HepG2 (cell line): ENCODE data around the gene B9D2. TPM values are rescaled to one million over a fixed set of nuclear protein-coding genes. Genes with fewer than 3 reads are reported as not detected.

ENCODE experiments used
- ATAC-seq: fragments of 200-7000 bp; cut with Tn5 transposase; 3 replicates; pipeline ENCODE4 v1.9.1; 2020; ENCODE audit warnings: mild to moderate bottlenecking, moderate library complexity
- BruUV-seq: library from RNA; stranded (reverse); fragments of 400-500 nt; replicated peaks from 2 replicates; lab custom pipeline; 2021; lab: Mats Ljungman, UMichigan
- CTCF ChIA-PET: fragments of 300-600 bp; formaldehyde crosslinking; extraction: SDS; loops from one replicate; lab custom pipeline; 2021; ENCODE audit warnings: low total read pairs, inconsistent platforms, low intra/inter-chr PET ratio; lab: Yijun Ruan, JAX
- POLR2A ChIA-PET: fragments of 350-600 bp; sonication (Branson Sonifier 250); formaldehyde crosslinking; loops from one replicate; lab custom pipeline; 2020; ENCODE audit warnings: antibody characterized with exemption, inconsistent platforms; lab: Yijun Ruan, JAX
- DNase-seq: peaks from one replicate; pipeline ENCODE4 v3.0.0-alpha.2; 2015; ENCODE audit warnings: low spot score
- FAIRE-seq: peaks from 3 replicates; lab custom pipeline; 2011; peaks lifted over from hg19 to GRCh38; lab: Jason Lieb, UNC
- H2AFZ ChIP-seq: one replicate; pipeline ENCODE4 v1.6.1; 2011; ENCODE audit warnings: low read length, inconsistent platforms
- H3K27ac ChIP-seq: fragments of 300-600 bp; 3 replicates; pipeline ENCODE4 v1.8.0; 2011; ENCODE audit warnings: mixed run types, mild to moderate bottlenecking, mixed read lengths, low read length, inconsistent platforms; ENCODE audit not compliant: insufficient read depth; ENCODE audit errors: extremely low read length
- H3K27me3 ChIP-seq, 2 experiments: fragments of 200-600 bp in 1 of 2; 2 replicates in 1 of 2; 3 replicates in 1 of 2; pipeline versions ENCODE4 v1.6.0 to v1.8.0; 2011; ENCODE audit warnings: low read length in 2 of 2, mild to moderate bottlenecking in 2 of 2, moderate library complexity in 2 of 2, inconsistent platforms in 1 of 2; ENCODE audit not compliant: insufficient read depth in 2 of 2, control insufficient read depth in 1 of 2
- H3K36me3 ChIP-seq, 2 experiments: fragments of 200-600 bp in 1 of 2; replicated peaks in 1 of 2; 2 replicates in 1 of 2; 3 replicates in 1 of 2; pipeline versions ENCODE4 v1.5.1 to v1.8.0; 2011; ENCODE audit warnings: low read length in 2 of 2, inconsistent platforms in 1 of 2; ENCODE audit not compliant: insufficient read depth in 2 of 2, control insufficient read depth in 1 of 2
- H3K4me1 ChIP-seq: 2 replicates; pipeline ENCODE4 v1.5.1; 2012; ENCODE audit warnings: low read length, inconsistent platforms; ENCODE audit not compliant: insufficient read depth
- H3K4me2 ChIP-seq: 2 replicates; pipeline ENCODE4 v1.6.0; 2011; ENCODE audit warnings: low read depth, low read length, inconsistent platforms
- H3K4me3 ChIP-seq, 3 experiments: fragments of 200-600 bp in 1 of 3; sonication (generic), shearing (Covaris generic) in 1 of 3; replicated peaks in 1 of 3; 2 replicates each; pipeline ENCODE4 v1.5.1; 2011 to 2016; ENCODE audit warnings: low read length in 3 of 3, inconsistent platforms in 2 of 3, low read depth in 2 of 3, mild to moderate bottlenecking in 2 of 3, control low read depth in 1 of 3, mixed read lengths in 1 of 3; ENCODE audit not compliant: insufficient read depth in 1 of 3
- H3K79me2 ChIP-seq: one replicate; pipeline ENCODE4 v1.6.1; 2011; ENCODE audit warnings: low read length, inconsistent platforms; ENCODE audit not compliant: insufficient read depth
- H3K9ac ChIP-seq: 2 replicates; pipeline ENCODE4 v1.6.0; 2011; ENCODE audit warnings: mild to moderate bottlenecking, low read depth, low read length, inconsistent platforms; ENCODE audit not compliant: insufficient read depth
- H3K9me3 ChIP-seq: 2 replicates; pipeline ENCODE4 v1.5.1; 2012; ENCODE audit warnings: mild to moderate bottlenecking, low read length
- H4K20me1 ChIP-seq: 2 replicates; pipeline ENCODE4 v1.6.0; 2011; ENCODE audit warnings: inconsistent platforms, mild to moderate bottlenecking, low read length, moderate library complexity; ENCODE audit not compliant: insufficient read depth
- HNRNPH1 ChIP-seq: fragments of 200-400 bp; formaldehyde crosslinking; optimal IDR thresholded peaks from 2 replicates; pipeline ENCODE3; 2017; ENCODE audit warnings: mild to moderate bottlenecking, low read depth, low read length
- HOXA9 ChIP-seq: sonication (generic); formaldehyde crosslinking; IDR thresholded peaks from 2 replicates; pipeline ENCODE4 v1.8.1; 2022; ENCODE audit warnings: missing genetic modification reagents, mild to moderate bottlenecking, moderate library complexity, borderline replicate concordance
- LRRFIP1 ChIP-seq: sonication (generic); formaldehyde crosslinking; conservative IDR thresholded peaks from 2 replicates; pipeline ENCODE4 v1.4.0; 2020; ENCODE audit warnings: missing genetic modification reagents
- PBX2 ChIP-seq: IDR thresholded peaks from 2 replicates; pipeline ENCODE4 v1.6.1; 2016; ENCODE audit warnings: control low read depth
- ZBTB38 ChIP-seq: sonication (generic); formaldehyde crosslinking; IDR thresholded peaks from 2 replicates; pipeline ENCODE4 v1.5.1; 2020; ENCODE audit warnings: mild to moderate bottlenecking, missing genetic modification reagents
- ZNF282 ChIP-seq: fragments of 450-650 bp; IDR thresholded peaks from 2 replicates; pipeline ENCODE4 v1.6.1; 2018; ENCODE audit not compliant: partially characterized antibody
- ZNF564 ChIP-seq: sonication (generic); formaldehyde crosslinking; IDR thresholded peaks from 2 replicates; pipeline ENCODE4 v1.8.1; 2023; ENCODE audit warnings: mild to moderate bottlenecking, missing genetic modification reagents
- ZNF879 ChIP-seq: sonication (generic); formaldehyde crosslinking; IDR thresholded peaks from 2 replicates; pipeline ENCODE4 v1.8.1; 2023; ENCODE audit warnings: missing genetic modification reagents
- WGBS: methylation state at CpG from one replicate; pipeline ENCODE4 v1.1.6; 2017; ENCODE audit warnings: low lambda C conversion rate; 5-methylcytosine and 5-hydroxymethylcytosine counted together
- in situ Hi-C: cut with HindIII; loops from 2 replicates; pipeline ENCODE4 v1.10.0; 2017; ENCODE audit warnings: low pct_unique_long_range_greater_than_20kb; ENCODE audit not compliant: extremely low pct_ligation_motif_present
- intact Hi-C: fragments of 100-400 bp; cut with micrococcal nuclease; formaldehyde crosslinking; loops from one replicate; pipeline ENCODE4 v1.10.0; 2022; ENCODE audit not compliant: unreplicated experiment
- polyA plus RNA-seq, 8 experiments: library from polyadenylated mRNA; depleted of rRNA in 3 of 8; stranded (reverse) in 7 of 8; unstranded in 1 of 8; fragments of >200 nt; fragmentation: Illumina TruSeq in 4 of 8; extraction: Trizol in 4 of 8; gene quantifications; 2 replicates each; pipeline versions ENCODE4 v1.2.1 to v1.2.3, GENCODE V29; 2011 to 2016; ENCODE audit warnings: low read depth in 4 of 8, missing spikeins in 1 of 8, mixed read lengths in 1 of 8; ENCODE audit not compliant: insufficient read depth in 1 of 8
- total RNA-seq, 5 experiments: library from RNA; depleted of rRNA; stranded (reverse); fragments of >200 nt; fragmentation: Illumina TruSeq; extraction: Trizol; gene quantifications; 2 replicates each; pipeline ENCODE4 v1.2.3, GENCODE V29; 2016; ENCODE audit warnings: low read depth in 1 of 5

The B9D2 gene
- total and polyA plus RNA-seq, 2 of the 13 experiments (the other 11 are each of a cell fraction or from before 2014, with no cell fraction given), result 3.1 to 4.4 TPM

DNA sequence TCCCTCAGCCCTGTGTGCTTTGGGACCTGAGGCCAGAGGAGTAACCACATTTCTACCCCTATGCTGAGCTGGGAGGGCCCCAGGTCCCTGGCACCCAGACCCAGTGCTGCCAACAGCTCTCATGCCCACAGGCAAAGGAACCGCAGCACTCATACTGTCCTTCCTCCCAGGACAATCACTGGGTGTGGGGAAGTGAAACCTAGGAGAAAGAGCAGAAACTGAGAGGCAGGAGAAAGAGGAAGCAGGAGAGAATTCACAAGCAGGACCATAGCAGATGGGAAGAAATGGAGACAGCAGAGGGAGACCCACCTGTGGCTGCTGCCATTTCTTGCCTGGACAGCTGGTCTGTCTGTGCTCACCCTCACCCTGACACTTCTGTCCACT lies 35.1 kb downstream of the B9D2 start:
- TF ChIP-seq ZNF564 (no peak), HOXA9 (CRISPR knock-in tag) (no peak), ZNF282 (no peak), ZBTB38 (CRISPR knock-in tag) (no peak), HNRNPH1 (no peak), LRRFIP1 (CRISPR knock-in tag) (no peak), PBX2 (CRISPR knock-in tag) (no peak), ZNF879 (CRISPR knock-in tag) (no peak)
- TF ChIP-seq, all 625 proteins: peak for 0
- 94% methylated on average over 1 of the region's 1 CpG for WGBS
- POLR2A ChIA-PET, result interaction anchor here (0.7 to 0.8 kb wide), 2 partner anchors 24 to 111 kb away, joined by 3 read pairs; partner anchors contain the start of gene DMAC2
- no peak overlapping the region for H3K4me2 ChIP-seq
- CTCF ChIA-PET, result no interaction called here
- no peaks in the 10 kb centered on the region for H3K27me3 ChIP-seq
- in situ Hi-C loops (no loop called here), intact Hi-C loops (no loop called here)
- no peak overlapping the region for H2AFZ ChIP-seq
- no peak for FAIRE-seq
- no peak for DNase-seq
- BruUV-seq, result no TSS peak
- H3K9ac ChIP-seq, result no peak overlapping the region
- H3K4me3 ChIP-seq, result no peak overlapping the region
- no peak for ATAC-seq
- H3K27ac ChIP-seq, result no peak overlapping the region
- peaks cover 2% of the 10 kb centered on the region for H3K79me2 ChIP-seq
- peaks cover 14 to 39% of the 10 kb centered on the region in 2 experiments; a peak in 4 of 5 replicates for H3K36me3 ChIP-seq
- H3K9me3 ChIP-seq, result no peaks in the 10 kb centered on the region
- H4K20me1 ChIP-seq, result no peaks in the 10 kb centered on the region
- peaks cover 36% of the 10 kb centered on the region for H3K4me1 ChIP-seq
